Esophagus squamous epithelium (tissue), 4 donors: ENCODE results near the gene ZBTB43.

ENCODE experiments used
- POLR2A ChIP-seq, 4 donors: fragments of 450-650 bp; IDR thresholded peaks; one replicate each; pipeline ENCODE4 v1.6.1; 2017; ENCODE audit warnings: antibody characterized with exemption in 4 of 4, mild to moderate bottlenecking in 4 of 4, moderate library complexity in 3 of 4
- TF ChIP-seq, protein P1 (sequence below), 6 experiments: fragments of 450-650 bp in 4 of 6; fragments of 200-600 bp in 2 of 6; sonication (generic) in 2 of 6; IDR thresholded peaks; one replicate each; pipeline ENCODE4 v1.5.1; 2016 to 2019; ENCODE audit warnings: antibody characterized with exemption in 6 of 6, mild to moderate bottlenecking in 4 of 6, moderate library complexity in 4 of 6

DNA sequence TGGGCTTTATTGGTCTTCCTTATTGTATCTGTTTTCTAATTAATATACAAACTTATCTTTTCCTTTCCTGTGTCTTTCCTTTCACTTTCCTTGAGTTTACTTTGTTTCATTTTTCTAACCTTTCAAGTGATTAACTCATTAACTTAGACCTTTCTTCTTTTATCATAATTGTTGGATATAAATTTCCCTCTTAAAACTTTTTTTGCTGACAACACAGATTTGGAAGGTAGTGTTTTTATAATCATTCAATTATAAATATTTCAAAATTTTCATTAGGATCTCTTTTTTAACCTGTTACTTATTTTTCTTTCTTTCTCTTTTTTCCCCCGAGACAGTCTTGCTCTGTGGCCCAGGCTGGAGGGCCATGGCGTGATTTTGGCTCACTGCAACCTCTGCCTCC, 6.9 kb upstream of the ZBTB43 start:
- TF ChIP-seq POLR2A (IDR thresholded peaks at IDR 0.05), result no peak
- TF ChIP-seq, protein P1, sequence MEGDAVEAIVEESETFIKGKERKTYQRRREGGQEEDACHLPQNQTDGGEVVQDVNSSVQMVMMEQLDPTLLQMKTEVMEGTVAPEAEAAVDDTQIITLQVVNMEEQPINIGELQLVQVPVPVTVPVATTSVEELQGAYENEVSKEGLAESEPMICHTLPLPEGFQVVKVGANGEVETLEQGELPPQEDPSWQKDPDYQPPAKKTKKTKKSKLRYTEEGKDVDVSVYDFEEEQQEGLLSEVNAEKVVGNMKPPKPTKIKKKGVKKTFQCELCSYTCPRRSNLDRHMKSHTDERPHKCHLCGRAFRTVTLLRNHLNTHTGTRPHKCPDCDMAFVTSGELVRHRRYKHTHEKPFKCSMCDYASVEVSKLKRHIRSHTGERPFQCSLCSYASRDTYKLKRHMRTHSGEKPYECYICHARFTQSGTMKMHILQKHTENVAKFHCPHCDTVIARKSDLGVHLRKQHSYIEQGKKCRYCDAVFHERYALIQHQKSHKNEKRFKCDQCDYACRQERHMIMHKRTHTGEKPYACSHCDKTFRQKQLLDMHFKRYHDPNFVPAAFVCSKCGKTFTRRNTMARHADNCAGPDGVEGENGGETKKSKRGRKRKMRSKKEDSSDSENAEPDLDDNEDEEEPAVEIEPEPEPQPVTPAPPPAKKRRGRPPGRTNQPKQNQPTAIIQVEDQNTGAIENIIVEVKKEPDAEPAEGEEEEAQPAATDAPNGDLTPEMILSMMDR (IDR thresholded peaks at IDR 0.05), result no peak
